ENCODE measurements around the gene RFXANK.

The RFXANK gene

GRCh38 chr19:19223060-19223459, 31.0 kb downstream of the RFXANK start:
- Histone ChIP-seq H3F3A (ENCODE audit: low read depth) (no peaks in the 10 kb centered on the region), H3K4me2 (ENCODE audit: low read depth, low read length, poor library complexity, severe bottlenecking) (no peak overlapping the region), H3K36me3 (ENCODE audit: insufficient read depth, low read length) (no peaks in the 10 kb centered on the region), H3K4me3 (ENCODE audit: low read length, poor library complexity, severe bottlenecking) (no peak overlapping the region), H3K9me3 (ENCODE audit: insufficient read depth, low read depth, low read length) (no peaks in the 10 kb centered on the region), H3K27me3 (ENCODE audit: insufficient read depth, low read length, poor library complexity, severe bottlenecking) (no peaks in the 10 kb centered on the region), H3K9ac (ENCODE audit: low read depth, low read length, poor library complexity, severe bottlenecking) (no peak overlapping the region), H3K4me1 (ENCODE audit: insufficient read depth, low read length, poor library complexity, severe bottlenecking) (no peaks in the 10 kb centered on the region), H3K79me2 (ENCODE audit: insufficient read depth, low read length) (no peaks in the 10 kb centered on the region), H4K20me1 (ENCODE audit: insufficient read depth, low read length, poor library complexity, severe bottlenecking) (no peaks in the 10 kb centered on the region), H3K9me2 (replicated peaks; ENCODE audit: low read depth, low read length) (no peaks in the 10 kb centered on the region), H2AFZ (ENCODE audit: low read length) (no peak overlapping the region)
- TF ChIP-seq EZH2phosphoT487 (IDR thresholded peaks at IDR 0.05; ENCODE audit: borderline replicate concordance) (no peak), CTCF (conservative IDR thresholded peaks at IDR 0.05; ENCODE audit: low read length) (no peak)

- Histone ChIP-seq H3K9me3 (ENCODE audit: insufficient read depth, low read depth, low read length) (no peaks in the 10 kb centered on the region), H4K20me1 (ENCODE audit: insufficient read depth, low read length, poor library complexity, severe bottlenecking) (no peaks in the 10 kb centered on the region), H2AFZ (ENCODE audit: low read length) (no peak overlapping the region), H3K9me2 (replicated peaks; ENCODE audit: low read depth, low read length) (no peaks in the 10 kb centered on the region), H3K4me2 (ENCODE audit: low read depth, low read length, poor library complexity, severe bottlenecking) (no peak overlapping the region), H3F3A (ENCODE audit: low read depth) (no peaks in the 10 kb centered on the region), H3K36me3 (ENCODE audit: insufficient read depth, low read length) (no peaks in the 10 kb centered on the region), H3K4me1 (ENCODE audit: insufficient read depth, low read length, poor library complexity, severe bottlenecking) (no peaks in the 10 kb centered on the region), H3K79me2 (ENCODE audit: insufficient read depth, low read length) (no peaks in the 10 kb centered on the region), H3K4me3 (ENCODE audit: low read length, poor library complexity, severe bottlenecking) (no peak overlapping the region), H3K27me3 (ENCODE audit: insufficient read depth, low read length, poor library complexity, severe bottlenecking) (no peaks in the 10 kb centered on the region), H3K9ac (ENCODE audit: low read depth, low read length, poor library complexity, severe bottlenecking) (no peak overlapping the region)
- TF ChIP-seq EZH2phosphoT487 (IDR thresholded peaks at IDR 0.05; ENCODE audit: borderline replicate concordance), result no peak
Observed at GRCh38 chr19:19223636-19224035, 31.6 kb downstream of the RFXANK start.

GRCh38 chr19:19224150-19224851, 32.2 kb downstream of the RFXANK start:
- no peaks in the 10 kb centered on the region for H3K36me3 ChIP-seq (ENCODE audit: insufficient read depth, low read length)
- H3K9ac ChIP-seq (ENCODE audit: low read depth, low read length, poor library complexity, severe bottlenecking), result no peak overlapping the region
- H3K9me2 ChIP-seq (replicated peaks; ENCODE audit: low read depth, low read length), result no peaks in the 10 kb centered on the region
- H3K4me1 ChIP-seq (ENCODE audit: insufficient read depth, low read length, poor library complexity, severe bottlenecking), result no peaks in the 10 kb centered on the region
- no peaks in the 10 kb centered on the region for H3F3A ChIP-seq (ENCODE audit: low read depth)
- H4K20me1 ChIP-seq (ENCODE audit: insufficient read depth, low read length, poor library complexity, severe bottlenecking), result no peaks in the 10 kb centered on the region
- no peak overlapping the region for H3K4me2 ChIP-seq (ENCODE audit: low read depth, low read length, poor library complexity, severe bottlenecking)
- H3K27me3 ChIP-seq (ENCODE audit: insufficient read depth, low read length, poor library complexity, severe bottlenecking), result no peaks in the 10 kb centered on the region
- no peak overlapping the region for H3K4me3 ChIP-seq (ENCODE audit: low read length, poor library complexity, severe bottlenecking)
- H2AFZ ChIP-seq (ENCODE audit: low read length), result no peak overlapping the region
- H3K9me3 ChIP-seq (ENCODE audit: insufficient read depth, low read depth, low read length), result no peaks in the 10 kb centered on the region
- no peak for TF ChIP-seq EZH2phosphoT487 (IDR thresholded peaks at IDR 0.05; ENCODE audit: borderline replicate concordance)
- TF ChIP-seq CTCF (conservative IDR thresholded peaks at IDR 0.05; ENCODE audit: low read length), result no peak
- no peaks in the 10 kb centered on the region for H3K79me2 ChIP-seq (ENCODE audit: insufficient read depth, low read length)

All from Loucy (cell line).